Neuron (in vitro differentiated cells): ENCODE data around the gene MAST1.
A peak's percentile ranks its signal among the peaks of the same experiment; 100 is the strongest.

Experiments used
- H2AFZ ChIP-seq: one replicate; pipeline ENCODE4 v1.6.1; 2013; ENCODE audit warnings: low read depth, mild to moderate bottlenecking, inconsistent platforms, low read length, moderate library complexity
- H3K27me3 ChIP-seq: one replicate; pipeline ENCODE4 v1.6.1; 2013; ENCODE audit warnings: low read length; ENCODE audit not compliant: insufficient read depth
- H3K36me3 ChIP-seq: one replicate; pipeline ENCODE4 v1.6.1; 2013; ENCODE audit warnings: low read length; ENCODE audit not compliant: insufficient read depth
- H3K4me1 ChIP-seq: one replicate; pipeline ENCODE4 v1.6.1; 2013; ENCODE audit warnings: low read length; ENCODE audit not compliant: insufficient read depth
- H3K4me3 ChIP-seq: 2 replicates; pipeline ENCODE4 v1.5.1; 2013; ENCODE audit warnings: mild to moderate bottlenecking, low read length, moderate library complexity
- H3K9me3 ChIP-seq: one replicate; pipeline ENCODE4 v1.6.1; 2013; ENCODE audit warnings: low read length

Gene MAST1

DNA sequence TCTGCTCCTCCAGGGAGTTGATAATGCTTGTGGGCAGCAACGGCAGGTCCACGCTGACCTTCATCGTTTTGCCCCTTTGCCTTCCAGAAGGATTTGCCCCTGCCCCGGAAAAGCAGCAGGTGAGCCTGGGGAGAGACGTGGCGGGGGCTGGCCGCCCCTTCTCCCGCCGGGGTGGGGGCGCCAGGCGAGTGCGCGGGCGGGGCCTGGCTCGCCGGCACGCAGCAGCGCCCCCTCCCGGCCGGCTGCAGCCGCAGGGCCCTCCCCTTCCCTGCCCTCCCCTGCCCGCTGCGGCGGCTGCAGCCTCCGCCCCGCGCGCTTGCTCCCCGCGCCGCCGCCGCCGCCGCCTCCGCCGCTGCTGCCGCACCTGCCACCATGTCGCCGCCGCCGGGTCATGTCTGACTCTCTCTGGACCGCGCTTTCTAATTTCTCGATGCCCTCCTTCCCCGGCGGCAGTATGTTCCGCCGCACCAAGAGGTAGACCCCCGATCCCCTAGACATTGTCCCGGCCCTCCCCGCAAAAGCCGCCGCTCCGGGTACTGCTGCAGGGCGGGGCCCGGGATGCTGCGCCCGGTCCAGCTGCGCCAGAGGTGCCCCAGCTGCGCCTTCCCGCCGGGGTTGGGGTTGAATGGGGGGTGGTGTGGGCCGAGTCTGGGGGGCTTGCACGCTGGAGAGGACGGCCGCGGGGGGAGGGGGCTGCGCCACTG is at the start of gene MAST1:
MAST1 (plus strand) TSS at position 334 of the 704 bp plus-strand sequence; CDS start at position 392, 58 bp downstream.
- Histone ChIP-seq H3K36me3 (no peaks in the 10 kb centered on the region), H3K4me1 (peaks cover 17% of the 10 kb centered on the region), H2AFZ (peak within 1 kb of the TSS; percentile 99), H3K4me3 (peak within 1 kb of the TSS; percentile 71), H3K27me3 (peaks cover 24% of the 10 kb centered on the region), H3K9me3 (no peaks in the 10 kb centered on the region)

DNA sequence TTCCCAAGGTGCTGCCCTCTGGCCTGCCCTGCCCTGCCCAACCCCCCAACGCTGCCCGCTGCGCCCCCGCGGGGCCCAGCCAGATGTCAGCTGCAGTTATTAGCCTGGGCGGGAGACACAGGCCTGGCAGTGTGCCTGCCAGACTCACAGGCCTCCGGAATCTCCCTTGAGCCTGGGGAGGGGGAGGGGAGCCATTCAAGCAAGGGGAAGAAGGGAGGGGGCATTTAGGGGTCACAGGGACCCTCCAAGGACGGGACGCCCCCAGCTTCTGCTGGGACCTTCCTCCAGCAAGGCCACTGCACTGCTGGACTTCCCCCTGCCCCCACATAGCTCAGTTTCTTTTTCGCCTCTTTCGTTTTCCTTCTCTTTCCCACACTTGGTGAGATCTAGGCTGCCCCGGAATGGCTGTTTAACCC is 49.6 kb upstream of the MAST1 start:
- peaks cover 56% of the 10 kb centered on the region for H3K4me1 ChIP-seq
- no peaks in the 10 kb centered on the region for H3K9me3 ChIP-seq
- H3K4me3 ChIP-seq: peak overlapping the region; percentile 29
- no peaks in the 10 kb centered on the region for H3K36me3 ChIP-seq
- H2AFZ ChIP-seq: no peak overlapping the region
- no peaks in the 10 kb centered on the region for H3K27me3 ChIP-seq

DNA sequence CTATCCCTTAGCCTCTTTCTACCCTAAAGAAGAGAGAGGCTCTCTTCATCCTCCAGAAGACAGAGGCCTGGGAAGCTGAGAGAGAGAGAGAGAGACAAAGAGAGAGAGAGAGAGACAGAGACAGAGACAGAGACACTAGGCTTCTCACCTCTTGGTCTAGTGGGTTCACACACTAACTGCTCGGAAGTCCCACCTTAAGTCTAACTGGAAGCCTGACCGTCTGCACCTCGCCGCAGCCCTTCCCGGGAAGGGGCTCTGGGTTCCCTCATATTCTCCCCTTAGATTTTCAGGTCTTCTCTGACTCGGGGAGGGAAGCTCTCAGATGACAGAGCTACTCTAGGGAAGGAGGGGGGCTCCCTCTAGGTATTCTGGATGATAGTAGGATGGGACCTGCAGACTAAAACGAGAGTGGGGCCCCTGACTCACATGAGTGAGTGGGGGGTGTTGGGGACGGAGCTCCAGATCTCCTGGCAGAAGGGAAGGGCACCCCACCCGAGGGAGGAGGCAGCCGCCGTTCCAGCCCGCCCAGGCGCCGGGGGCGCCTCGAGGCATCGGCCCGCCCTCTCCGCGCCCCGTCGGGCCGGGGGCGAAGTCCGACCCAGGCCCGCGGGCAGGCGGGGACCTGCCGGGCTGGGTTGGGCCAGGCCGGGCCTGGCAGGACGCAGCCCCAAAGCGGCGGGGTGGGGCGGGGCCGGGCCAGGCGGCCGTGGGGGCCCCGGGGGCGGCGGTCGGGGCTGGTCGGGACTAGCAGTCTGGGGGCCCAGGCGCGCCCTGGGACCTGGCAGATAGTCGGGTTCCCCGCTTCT is 49.0 kb upstream of the MAST1 start:
- Histone ChIP-seq H3K4me3 (peak overlapping the region; percentile 29), H3K36me3 (no peaks in the 10 kb centered on the region), H3K4me1 (peaks cover 54% of the 10 kb centered on the region), H3K27me3 (no peaks in the 10 kb centered on the region), H3K9me3 (no peaks in the 10 kb centered on the region), H2AFZ (no peak overlapping the region)

DNA sequence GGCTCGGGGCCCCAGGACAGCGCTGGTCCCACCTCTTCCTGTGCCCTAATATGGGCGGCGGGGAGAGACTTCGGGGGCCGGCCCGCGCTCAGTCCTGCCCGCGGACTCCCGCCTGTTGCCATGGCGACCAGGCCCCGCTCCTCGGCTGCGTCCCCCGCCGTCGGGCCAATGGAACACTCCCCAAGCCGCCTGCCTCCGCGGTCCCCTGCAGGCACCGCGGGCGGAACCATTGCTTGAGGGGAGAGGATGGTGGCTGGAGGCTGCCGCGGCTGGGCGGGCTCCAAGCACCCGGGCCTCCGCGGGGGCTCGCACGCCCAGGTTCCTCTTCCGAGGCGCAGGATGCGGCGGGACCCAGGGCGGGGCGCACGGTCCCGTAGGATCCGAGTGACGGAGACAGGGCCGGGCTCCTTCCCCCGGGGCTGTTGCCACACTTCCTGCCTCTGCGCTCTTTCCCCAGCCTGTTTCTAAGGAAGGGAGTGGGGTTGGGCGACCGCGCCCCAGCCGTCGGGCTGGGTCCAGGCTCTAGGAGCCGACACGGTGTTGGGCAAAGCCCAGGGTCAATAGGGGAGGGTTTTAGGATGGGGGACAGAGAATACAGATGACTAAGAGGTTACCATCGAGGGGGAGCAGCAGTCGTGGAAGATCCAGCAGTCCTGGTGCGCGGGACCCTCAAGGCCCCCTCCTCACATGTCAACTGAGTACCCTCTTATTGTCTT is 48.3 kb upstream of the MAST1 start:
- peak overlapping the region; percentile 44 for H3K4me3 ChIP-seq
- H3K36me3 ChIP-seq: no peaks in the 10 kb centered on the region
- peaks cover 50% of the 10 kb centered on the region for H3K4me1 ChIP-seq

DNA sequence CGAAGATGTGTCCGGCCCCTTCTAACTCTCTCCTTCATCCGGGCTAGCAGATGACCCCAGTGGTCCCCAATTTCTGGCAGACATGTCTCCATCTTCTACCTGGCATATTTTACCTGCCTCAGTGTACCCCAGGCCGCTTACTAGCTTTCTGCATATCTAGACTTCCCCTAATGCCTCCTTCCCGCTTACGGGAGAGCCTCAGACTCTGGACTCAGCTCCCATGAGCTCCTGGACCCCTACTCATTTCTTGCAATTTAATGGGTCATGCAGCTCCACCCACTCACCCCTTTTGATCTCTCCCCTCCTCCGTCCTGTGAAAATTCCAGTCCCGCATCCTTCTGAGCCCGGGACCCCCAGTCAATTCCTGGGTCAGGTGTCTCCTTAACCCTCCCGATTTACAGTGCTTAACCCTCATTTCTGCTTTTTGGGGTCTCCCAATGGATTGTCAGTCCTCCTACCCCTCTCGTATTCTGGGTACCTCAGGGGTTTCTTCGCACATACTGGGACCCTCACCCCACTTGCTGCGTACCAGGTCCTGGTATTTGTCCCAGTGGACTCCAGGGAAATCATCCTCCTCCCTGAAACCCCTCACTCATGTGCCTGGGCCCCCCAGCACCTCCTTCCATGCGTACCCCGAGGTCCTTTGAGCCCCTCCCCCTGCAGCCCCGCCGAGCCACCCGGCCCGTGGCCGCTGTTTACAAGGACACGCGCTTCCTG is 47.5 kb upstream of the MAST1 start:
- H3K36me3 ChIP-seq: no peaks in the 10 kb centered on the region
- H3K4me3 ChIP-seq: peak overlapping the region; percentile 44
- H3K4me1 ChIP-seq: peaks cover 43% of the 10 kb centered on the region
- no peaks in the 10 kb centered on the region for H3K9me3 ChIP-seq
- H2AFZ ChIP-seq: no peak overlapping the region
- H3K27me3 ChIP-seq: no peaks in the 10 kb centered on the region

More for the DNA sequence above, 48.3 kb upstream of the MAST1 start:
- Histone ChIP-seq H3K27me3 (no peaks in the 10 kb centered on the region), H2AFZ (peak overlapping the region; percentile 44), H3K9me3 (no peaks in the 10 kb centered on the region)

DNA sequence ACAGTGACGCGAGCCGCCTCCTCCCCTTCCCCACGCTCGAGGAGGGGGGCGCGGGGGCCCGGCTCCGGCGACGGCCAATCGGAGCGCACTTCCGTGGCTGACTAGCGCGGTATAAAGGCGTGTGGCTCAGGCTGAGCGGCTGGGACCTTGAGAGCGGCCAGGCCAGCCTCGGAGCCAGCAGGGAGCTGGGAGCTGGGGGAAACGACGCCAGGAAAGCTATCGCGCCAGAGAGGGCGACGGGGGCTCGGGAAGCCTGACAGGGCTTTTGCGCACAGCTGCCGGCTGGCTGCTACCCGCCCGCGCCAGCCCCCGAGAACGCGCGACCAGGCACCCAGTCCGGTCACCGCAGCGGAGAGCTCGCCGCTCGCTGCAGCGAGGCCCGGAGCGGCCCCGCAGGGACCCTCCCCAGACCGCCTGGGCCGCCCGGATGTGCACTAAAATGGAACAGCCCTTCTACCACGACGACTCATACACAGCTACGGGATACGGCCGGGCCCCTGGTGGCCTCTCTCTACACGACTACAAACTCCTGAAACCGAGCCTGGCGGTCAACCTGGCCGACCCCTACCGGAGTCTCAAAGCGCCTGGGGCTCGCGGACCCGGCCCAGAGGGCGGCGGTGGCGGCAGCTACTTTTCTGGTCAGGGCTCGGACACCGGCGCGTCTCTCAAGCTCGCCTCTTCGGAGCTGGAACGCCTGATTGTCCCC is 46.8 kb upstream of the MAST1 start, which contains the start of gene JUNB:
JUNB (plus strand) TSS at position 142 of the 706 bp plus-strand sequence; CDS start at position 428, 286 bp downstream.
- H3K4me3 ChIP-seq: peak within 1 kb of the TSS; percentile 47
- no peaks in the 10 kb centered on the region for H3K9me3 ChIP-seq
- H3K36me3 ChIP-seq: no peaks in the 10 kb centered on the region
- peaks cover 42% of the 10 kb centered on the region for H3K4me1 ChIP-seq
- peak within 1 kb of the TSS; percentile 44 for H2AFZ ChIP-seq
- no peaks in the 10 kb centered on the region for H3K27me3 ChIP-seq

DNA sequence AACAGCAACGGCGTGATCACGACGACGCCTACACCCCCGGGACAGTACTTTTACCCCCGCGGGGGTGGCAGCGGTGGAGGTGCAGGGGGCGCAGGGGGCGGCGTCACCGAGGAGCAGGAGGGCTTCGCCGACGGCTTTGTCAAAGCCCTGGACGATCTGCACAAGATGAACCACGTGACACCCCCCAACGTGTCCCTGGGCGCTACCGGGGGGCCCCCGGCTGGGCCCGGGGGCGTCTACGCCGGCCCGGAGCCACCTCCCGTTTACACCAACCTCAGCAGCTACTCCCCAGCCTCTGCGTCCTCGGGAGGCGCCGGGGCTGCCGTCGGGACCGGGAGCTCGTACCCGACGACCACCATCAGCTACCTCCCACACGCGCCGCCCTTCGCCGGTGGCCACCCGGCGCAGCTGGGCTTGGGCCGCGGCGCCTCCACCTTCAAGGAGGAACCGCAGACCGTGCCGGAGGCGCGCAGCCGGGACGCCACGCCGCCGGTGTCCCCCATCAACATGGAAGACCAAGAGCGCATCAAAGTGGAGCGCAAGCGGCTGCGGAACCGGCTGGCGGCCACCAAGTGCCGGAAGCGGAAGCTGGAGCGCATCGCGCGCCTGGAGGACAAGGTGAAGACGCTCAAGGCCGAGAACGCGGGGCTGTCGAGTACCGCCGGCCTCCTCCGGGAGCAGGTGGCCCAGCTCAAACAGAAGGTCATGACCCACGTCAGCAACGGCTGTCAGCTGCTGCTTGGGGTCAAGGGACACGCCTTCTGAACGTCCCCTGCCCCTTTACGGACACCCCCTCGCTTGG is 46.1 kb upstream of the MAST1 start:
- peaks cover 42% of the 10 kb centered on the region for H3K4me1 ChIP-seq
- H3K36me3 ChIP-seq: no peaks in the 10 kb centered on the region
- H3K27me3 ChIP-seq: no peaks in the 10 kb centered on the region
- H2AFZ ChIP-seq: peak overlapping the region; percentile 5
- peak overlapping the region; percentile 47 for H3K4me3 ChIP-seq
- no peaks in the 10 kb centered on the region for H3K9me3 ChIP-seq

DNA sequence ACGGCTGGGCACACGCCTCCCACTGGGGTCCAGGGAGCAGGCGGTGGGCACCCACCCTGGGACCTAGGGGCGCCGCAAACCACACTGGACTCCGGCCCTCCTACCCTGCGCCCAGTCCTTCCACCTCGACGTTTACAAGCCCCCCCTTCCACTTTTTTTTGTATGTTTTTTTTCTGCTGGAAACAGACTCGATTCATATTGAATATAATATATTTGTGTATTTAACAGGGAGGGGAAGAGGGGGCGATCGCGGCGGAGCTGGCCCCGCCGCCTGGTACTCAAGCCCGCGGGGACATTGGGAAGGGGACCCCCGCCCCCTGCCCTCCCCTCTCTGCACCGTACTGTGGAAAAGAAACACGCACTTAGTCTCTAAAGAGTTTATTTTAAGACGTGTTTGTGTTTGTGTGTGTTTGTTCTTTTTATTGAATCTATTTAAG is 45.4 kb upstream of the MAST1 start:
- Histone ChIP-seq H2AFZ (no peak overlapping the region), H3K36me3 (no peaks in the 10 kb centered on the region), H3K4me1 (peaks cover 42% of the 10 kb centered on the region), H3K4me3 (peak overlapping the region; percentile 47), H3K9me3 (no peaks in the 10 kb centered on the region), H3K27me3 (no peaks in the 10 kb centered on the region)

DNA sequence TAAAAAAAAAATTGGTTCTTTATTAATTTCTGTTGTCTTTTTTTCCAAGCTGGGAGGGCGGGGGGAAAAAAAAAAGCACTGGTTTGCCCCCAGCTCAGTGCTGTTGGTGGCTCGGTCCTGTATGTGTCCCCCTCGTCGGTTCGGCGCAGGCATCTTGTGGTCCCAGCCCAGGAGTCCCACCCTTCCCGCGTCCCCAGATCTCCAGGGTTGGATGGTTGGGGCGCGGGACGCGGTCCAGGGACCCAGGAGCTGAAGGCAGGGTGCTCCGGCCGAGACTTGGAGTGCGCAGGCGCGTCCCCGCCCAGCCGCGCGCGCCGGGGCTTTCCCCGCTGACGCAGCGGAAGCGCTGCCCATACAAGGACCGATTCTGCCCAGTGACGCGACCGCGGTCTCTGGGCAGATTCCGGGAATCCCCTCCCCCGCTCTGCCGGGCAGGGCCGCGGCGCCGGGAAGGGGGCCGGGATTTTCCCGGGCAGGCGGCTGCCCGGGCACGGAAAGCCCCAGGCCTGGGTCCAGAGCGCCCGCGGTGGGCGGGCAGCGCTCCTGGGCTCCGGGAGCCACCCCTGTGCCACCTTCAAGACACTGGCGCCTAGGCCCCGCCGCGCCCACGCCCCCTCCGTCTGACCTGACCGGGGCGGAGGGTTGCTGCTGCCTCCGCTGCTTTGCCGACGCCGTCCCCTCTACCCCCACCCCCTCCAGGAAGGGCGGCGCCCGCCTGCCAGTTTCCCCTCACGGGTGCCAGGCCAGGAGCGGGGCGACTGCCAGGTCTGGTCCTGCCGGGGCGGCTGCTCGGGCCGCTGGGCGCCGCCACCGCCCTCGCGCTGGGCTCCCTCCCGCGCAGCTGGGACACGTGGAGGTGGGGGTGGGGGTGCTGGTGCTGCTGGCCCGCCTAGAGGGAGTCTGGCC is 44.8 kb upstream of the MAST1 start:
- Histone ChIP-seq H2AFZ (no peak overlapping the region), H3K27me3 (no peaks in the 10 kb centered on the region), H3K9me3 (no peaks in the 10 kb centered on the region), H3K4me1 (peaks cover 38% of the 10 kb centered on the region), H3K4me3 (peak overlapping the region; percentile 47), H3K36me3 (peaks cover under 1% of the 10 kb centered on the region)

DNA sequence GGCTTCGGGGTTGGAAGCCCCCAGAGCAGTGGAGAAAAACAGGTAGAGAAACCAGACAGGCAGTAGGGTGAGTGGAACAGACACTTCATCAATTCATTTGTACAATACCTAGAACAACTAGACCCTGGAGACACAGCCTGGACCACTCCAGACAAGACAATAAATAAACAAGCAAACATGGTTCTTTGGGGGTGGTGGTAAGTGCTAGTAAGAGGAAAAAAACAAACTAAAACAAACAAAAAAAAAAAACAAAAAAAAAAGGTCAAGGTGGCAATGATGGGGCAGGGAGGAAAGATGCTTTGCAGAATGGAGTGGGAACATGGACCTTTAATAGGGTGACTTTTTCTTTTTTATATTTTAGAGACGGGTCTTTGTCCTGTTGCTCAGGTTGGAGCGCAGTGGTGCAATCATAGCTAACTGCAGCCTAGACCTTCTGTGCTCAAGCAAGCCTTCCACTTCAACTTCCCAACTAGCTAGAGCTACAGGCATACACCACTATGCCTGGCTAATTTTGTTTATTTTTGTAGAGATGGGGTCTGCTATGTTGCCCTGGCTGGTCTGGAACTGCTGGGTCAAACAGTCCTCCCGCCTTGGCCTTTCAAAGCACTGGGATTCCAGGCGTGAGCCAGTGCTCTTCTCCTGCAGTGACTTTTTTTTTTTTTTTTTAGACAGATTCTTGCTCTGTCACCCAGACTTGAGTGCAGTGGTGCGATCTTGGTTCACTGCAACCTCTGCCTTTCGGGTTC is 43.9 kb upstream of the MAST1 start:
- Histone ChIP-seq H2AFZ (no peak overlapping the region), H3K4me1 (peaks cover 29% of the 10 kb centered on the region), H3K9me3 (no peaks in the 10 kb centered on the region), H3K27me3 (no peaks in the 10 kb centered on the region), H3K36me3 (peaks cover 5% of the 10 kb centered on the region), H3K4me3 (peak overlapping the region; percentile 47)
